Liver (tissue), 9 donors: ENCODE measurements around the gene ATP2B1. TPM values are rescaled to one million over a fixed set of nuclear protein-coding genes. Genes with fewer than 3 reads are reported as not detected.

ENCODE experiments used
- DNase-seq: peaks from one replicate; pipeline ENCODE4 v3.0.0-alpha.2; 2017; ENCODE audit warnings: low spot score
- H3K27ac ChIP-seq, 2 donors: one replicate each; pipeline ENCODE4 v1.7.0; 2013; ENCODE audit warnings: inconsistent platforms in 2 of 2, low read length in 2 of 2, control low read depth in 1 of 2, low read depth in 1 of 2, mild to moderate bottlenecking in 1 of 2
- H3K27me3 ChIP-seq, 4 donors: one replicate each; pipeline versions ENCODE4 v1.6.1 to v1.7.0; 2013; ENCODE audit warnings: low read length in 3 of 4, inconsistent platforms in 1 of 4, mild to moderate bottlenecking in 1 of 4, moderate library complexity in 1 of 4; ENCODE audit not compliant: control insufficient read depth in 4 of 4, insufficient read depth in 4 of 4
- H3K36me3 ChIP-seq, 4 donors: one replicate each; pipeline versions ENCODE4 v1.6.1 to v1.7.0; 2013; ENCODE audit warnings: low read length in 3 of 4, mild to moderate bottlenecking in 3 of 4, low read depth in 1 of 4, moderate library complexity in 1 of 4; ENCODE audit not compliant: control insufficient read depth in 4 of 4, insufficient read depth in 3 of 4
- H3K4me1 ChIP-seq, 4 donors: one replicate each; pipeline versions ENCODE4 v1.6.1 to v1.7.0; 2013; ENCODE audit warnings: low read length in 3 of 4, mild to moderate bottlenecking in 3 of 4, moderate library complexity in 1 of 4; ENCODE audit not compliant: control insufficient read depth in 4 of 4, insufficient read depth in 4 of 4
- H3K4me3 ChIP-seq, 3 donors: one replicate each; pipeline versions ENCODE4 v1.6.1 to v1.7.0; 2013; ENCODE audit warnings: low read length in 3 of 3, control low read depth in 1 of 3, low read depth in 1 of 3, mild to moderate bottlenecking in 1 of 3
- H3K9ac ChIP-seq, 2 donors: one replicate each; pipeline ENCODE4 v1.7.0; 2013; ENCODE audit warnings: low read length in 2 of 2, mild to moderate bottlenecking in 2 of 2, moderate library complexity in 2 of 2, control low read depth in 1 of 2, low read depth in 1 of 2
- H3K9me3 ChIP-seq, 4 donors: one replicate each; pipeline versions ENCODE4 v1.6.1 to v1.7.0; 2013; ENCODE audit warnings: low read length in 3 of 4; ENCODE audit not compliant: control insufficient read depth in 4 of 4
- ATF3 ChIP-seq: IDR thresholded peaks from 2 replicates; pipeline ENCODE4 v1.6.1; 2016; ENCODE audit warnings: antibody characterized with exemption
- CTCF ChIP-seq: fragments of 150-350 bp; IDR thresholded peaks from 2 replicates; pipeline ENCODE4 v1.5.1; 2017; ENCODE audit warnings: improper control_type of control experiment, low read depth, low read length; ENCODE audit not compliant: missing input control
- EGR1 ChIP-seq, 2 donors: IDR thresholded peaks; 2 replicates each; pipeline ENCODE4 v1.6.1; 2016 to 2018; ENCODE audit warnings: antibody characterized with exemption in 2 of 2, low read depth in 2 of 2
- FOXA1 ChIP-seq: IDR thresholded peaks from 2 replicates; pipeline ENCODE4 v1.6.1; 2016; ENCODE audit warnings: antibody characterized with exemption
- FOXA2 ChIP-seq: IDR thresholded peaks from 2 replicates; pipeline ENCODE4 v1.6.1; 2016; ENCODE audit warnings: antibody characterized with exemption
- GABPA ChIP-seq, 2 donors: IDR thresholded peaks in 1 of 2; conservative IDR thresholded peaks in 1 of 2; 2 replicates each; pipeline ENCODE4 v1.6.1; 2016; ENCODE audit warnings: antibody characterized with exemption in 2 of 2, mild to moderate bottlenecking in 1 of 2, moderate library complexity in 1 of 2
- HNF4A ChIP-seq, 2 donors: conservative IDR thresholded peaks; 2 replicates each; pipeline ENCODE4 v1.6.1; 2016; ENCODE audit warnings: antibody characterized with exemption in 2 of 2, mild to moderate bottlenecking in 2 of 2
- HNF4G ChIP-seq: IDR thresholded peaks from 2 replicates; pipeline ENCODE4 v1.6.1; 2016; ENCODE audit warnings: antibody characterized with exemption
- JUND ChIP-seq, 2 donors: IDR thresholded peaks; 2 replicates each; pipeline ENCODE4 v1.6.1; 2016; ENCODE audit warnings: antibody characterized with exemption in 2 of 2
- MAX ChIP-seq: IDR thresholded peaks from 2 replicates; pipeline ENCODE4 v1.6.1; 2016; ENCODE audit warnings: antibody characterized with exemption
- NR2F2 ChIP-seq: IDR thresholded peaks from 2 replicates; pipeline ENCODE4 v1.6.1; 2016; ENCODE audit warnings: antibody characterized with exemption
- RAD21 ChIP-seq, 2 donors: IDR thresholded peaks; 2 replicates each; pipeline ENCODE4 v1.6.1; 2016; ENCODE audit warnings: antibody characterized with exemption in 2 of 2, mild to moderate bottlenecking in 2 of 2
- REST ChIP-seq: IDR thresholded peaks from 2 replicates; pipeline ENCODE4 v1.6.1; 2016; ENCODE audit warnings: antibody characterized with exemption, mild to moderate bottlenecking
- RXRA ChIP-seq, 2 donors: IDR thresholded peaks; 2 replicates each; pipeline ENCODE4 v1.6.1; 2017 to 2018; ENCODE audit warnings: antibody characterized with exemption in 2 of 2, mild to moderate bottlenecking in 1 of 2
- SP1 ChIP-seq: IDR thresholded peaks from 2 replicates; pipeline ENCODE4 v1.6.1; 2018; ENCODE audit warnings: antibody characterized with exemption, mild to moderate bottlenecking
- TAF1 ChIP-seq: conservative IDR thresholded peaks from 2 replicates; pipeline ENCODE4 v1.6.1; 2016; ENCODE audit warnings: antibody characterized with exemption, mild to moderate bottlenecking
- YY1 ChIP-seq: IDR thresholded peaks from 2 replicates; pipeline ENCODE4 v1.6.1; 2016; ENCODE audit warnings: antibody characterized with exemption, mild to moderate bottlenecking
- ZBTB33 ChIP-seq: IDR thresholded peaks from 2 replicates; pipeline ENCODE4 v1.6.1; 2016; ENCODE audit warnings: antibody characterized with exemption
- WGBS: extraction: QIAGEN DNeasy Blood & Tissue Kit; methylation state at CpG from one replicate; pipeline ENCODE4 v1.1.7; 2013; 5-methylcytosine and 5-hydroxymethylcytosine counted together
- polyA plus RNA-seq, 2 donors: library from polyadenylated mRNA; stranded (reverse) in 1 of 2; unstranded in 1 of 2; fragments of 200-250 nt in 1 of 2; fragments of >200 nt in 1 of 2; fragmentation: Nextera tagmentation in 1 of 2; extraction: Ambion mirVana in 1 of 2; gene quantifications; one replicate each; pipeline versions ENCODE4 v1.2.1 to v1.2.3, GENCODE V29; 2013 to 2015
- total RNA-seq, 2 donors: library from RNA; depleted of rRNA; stranded (reverse); fragments of >200 nt; gene quantifications; one replicate each; pipeline ENCODE4 v1.2.3, GENCODE V29; 2014
- donor health status: healthy.
- donor health status: healthy.
- donor health status: healthy.
- donor health status: healthy.
- donor health status: healthy.

Gene ATP2B1
- total and polyA plus RNA-seq, 4 donors, result 7.3 to 41.1 (median 22.8) TPM

GRCh38 chr12:89701606-89702206 lies 6.9 kb downstream of the ATP2B1 start:
- TF ChIP-seq NR2F2, result no peak
- TF ChIP-seq FOXA1, result no peak
- TF ChIP-seq JUND (IDR thresholded peaks at IDR 0.05), result no peak
- TF ChIP-seq TAF1, result no peak
- TF ChIP-seq MAX, result no peak
- no peak for TF ChIP-seq RXRA (IDR thresholded peaks at IDR 0.05)
- Histone ChIP-seq H3K9me3 (no peaks in the 10 kb centered on the region), H3K4me3 (no peak overlapping the region), H3K27ac (no peak overlapping the region), H3K36me3 (no peaks in the 10 kb centered on the region), H3K27me3 (no peaks in the 10 kb centered on the region), H3K4me1 (peaks cover 0 to 3% (median 0%) of the 10 kb centered on the region in 4 donors), H3K9ac (no peak overlapping the region)
- WGBS, result 98% methylated on average over 3 of the region's 3 CpGs
- DNase-seq, result no peak

GRCh38 chr12:89700191-89700810 lies 8.3 kb downstream of the ATP2B1 start:
- Histone ChIP-seq H3K9ac (no peak overlapping the region), H3K4me1 (peaks cover 0 to 2% (median 0%) of the 10 kb centered on the region in 4 donors), H3K27ac (no peak overlapping the region), H3K4me3 (no peak overlapping the region), H3K9me3 (no peaks in the 10 kb centered on the region), H3K36me3 (no peaks in the 10 kb centered on the region), H3K27me3 (no peaks in the 10 kb centered on the region)
- TF ChIP-seq FOXA2 (no peak), YY1 (no peak), ATF3 (no peak), JUND (IDR thresholded peaks at IDR 0.05) (no peak), SP1 (no peak), REST (no peak), FOXA1 (no peak), NR2F2 (no peak), EGR1 (IDR thresholded peaks at IDR 0.05; ENCODE audit: low read depth in 2 of 2) (no peak), GABPA (IDR thresholded peaks at IDR 0.05 in 1 of 2, conservative IDR thresholded peaks at IDR 0.05 in 1 of 2) (no peak), TAF1 (no peak), RXRA (IDR thresholded peaks at IDR 0.05) (no peak), ZBTB33 (no peak), RAD21 (IDR thresholded peaks at IDR 0.05) (no peak), MAX (no peak), HNF4G (no peak), CTCF (no peak), HNF4A (conservative IDR thresholded peaks at IDR 0.05) (no peak)
- no peak for DNase-seq
- WGBS, result 95% methylated on average over 4 of the region's 4 CpGs
